GM15510 (cell line): Measurements from ENCODE around the gene SIK2.

Experiments
- POLR2A ChIP-seq: IDR thresholded peaks from 3 replicates; pipeline ENCODE4 v1.6.1; 2011; ENCODE audit warnings: borderline replicate concordance; ENCODE audit not compliant: insufficient read length; ENCODE audit errors: extremely low read depth

Gene SIK2

GRCh38 chr11:111777094-111778046 lies 175.1 kb downstream of the SIK2 start:
- no peak for TF ChIP-seq POLR2A

DNA sequence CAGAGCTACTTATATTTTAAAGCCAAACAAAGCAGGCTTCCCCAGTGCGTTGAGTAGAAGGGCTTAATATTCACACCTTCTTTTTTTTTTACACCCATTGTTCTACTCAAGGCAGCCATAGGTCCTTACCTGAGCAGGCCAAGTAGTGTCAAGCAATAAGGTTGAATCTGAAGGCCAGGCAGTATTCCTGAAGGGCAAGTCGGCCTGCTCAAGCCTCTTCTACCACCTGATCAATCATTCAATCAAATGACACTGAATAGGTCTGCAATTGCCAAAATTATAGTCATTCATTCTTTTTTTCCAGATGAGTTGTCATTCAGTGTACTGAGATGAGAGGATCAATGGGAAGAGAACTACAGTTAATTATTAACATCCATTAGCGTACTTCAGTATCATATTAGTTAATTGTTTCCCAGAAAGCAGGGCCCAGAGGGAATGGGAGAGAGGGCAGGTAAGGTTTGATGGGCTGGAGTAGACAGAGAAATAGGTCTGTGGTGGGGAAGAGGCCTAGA lies 175.9 kb downstream of the SIK2 start:
- TF ChIP-seq POLR2A = no peak

DNA sequence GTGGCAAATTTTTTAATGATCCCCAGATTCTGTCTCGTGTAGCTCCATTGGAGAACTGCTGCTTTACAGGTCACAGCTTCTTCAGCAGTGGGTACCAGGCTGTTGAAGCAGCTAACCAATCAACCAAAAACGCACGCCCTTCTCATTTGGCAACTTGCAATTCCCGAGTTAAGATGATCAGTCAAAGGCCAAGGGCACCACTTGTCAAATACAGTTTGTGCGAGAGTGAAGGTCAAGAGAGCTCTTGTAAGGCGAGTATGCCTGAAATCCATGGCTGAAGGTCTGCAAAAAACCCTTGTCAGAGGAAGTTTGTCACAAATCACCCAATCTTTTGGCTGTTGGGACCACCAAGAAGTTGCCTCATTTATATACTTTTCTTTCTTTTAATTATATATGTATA lies 176.9 kb downstream of the SIK2 start:
- TF ChIP-seq POLR2A = no peak
